MG63 (cell line): ENCODE results near the gene PLCG2. TPM values are rescaled to one million over a fixed set of nuclear protein-coding genes. Genes with fewer than 3 reads are reported as not detected.
A peak's percentile ranks its signal among the peaks of the same experiment; 100 is the strongest.

ENCODE experiments used
- DNase-seq: peaks from one replicate; pipeline ENCODE4 v3.0.0-alpha.2; 2020
- H3K27me3 ChIP-seq: fragments of 250-450 bp; sonication (Bioruptor Pico); 2 replicates; pipeline ENCODE4 v1.5.1; 2020; ENCODE audit warnings: mild to moderate bottlenecking, moderate library complexity
- H3K36me3 ChIP-seq: fragments of 250-450 bp; sonication (Bioruptor Pico); 2 replicates; pipeline ENCODE4 v1.5.1; 2020; ENCODE audit warnings: mild to moderate bottlenecking, moderate library complexity
- H3K4me3 ChIP-seq: fragments of 250-450 bp; sonication (Bioruptor Pico); 2 replicates; pipeline ENCODE4 v1.5.1; 2020; ENCODE audit warnings: mild to moderate bottlenecking, moderate library complexity
- H3K9me3 ChIP-seq: fragments of 250-450 bp; sonication (Bioruptor Pico); 2 replicates; pipeline ENCODE4 v1.5.1; 2020; ENCODE audit warnings: mild to moderate bottlenecking, moderate library complexity
- total RNA-seq: library from RNA; depleted of rRNA; stranded (reverse); fragments of >200 nt; shearing (Covaris generic); gene quantifications from 2 replicates; pipeline ENCODE4 v1.2.3, GENCODE V29; 2014; ENCODE audit warnings: low replicate concordance

The PLCG2 gene
- total RNA-seq, 1 experiment from 2014 or later = 1.0 TPM

DNA sequence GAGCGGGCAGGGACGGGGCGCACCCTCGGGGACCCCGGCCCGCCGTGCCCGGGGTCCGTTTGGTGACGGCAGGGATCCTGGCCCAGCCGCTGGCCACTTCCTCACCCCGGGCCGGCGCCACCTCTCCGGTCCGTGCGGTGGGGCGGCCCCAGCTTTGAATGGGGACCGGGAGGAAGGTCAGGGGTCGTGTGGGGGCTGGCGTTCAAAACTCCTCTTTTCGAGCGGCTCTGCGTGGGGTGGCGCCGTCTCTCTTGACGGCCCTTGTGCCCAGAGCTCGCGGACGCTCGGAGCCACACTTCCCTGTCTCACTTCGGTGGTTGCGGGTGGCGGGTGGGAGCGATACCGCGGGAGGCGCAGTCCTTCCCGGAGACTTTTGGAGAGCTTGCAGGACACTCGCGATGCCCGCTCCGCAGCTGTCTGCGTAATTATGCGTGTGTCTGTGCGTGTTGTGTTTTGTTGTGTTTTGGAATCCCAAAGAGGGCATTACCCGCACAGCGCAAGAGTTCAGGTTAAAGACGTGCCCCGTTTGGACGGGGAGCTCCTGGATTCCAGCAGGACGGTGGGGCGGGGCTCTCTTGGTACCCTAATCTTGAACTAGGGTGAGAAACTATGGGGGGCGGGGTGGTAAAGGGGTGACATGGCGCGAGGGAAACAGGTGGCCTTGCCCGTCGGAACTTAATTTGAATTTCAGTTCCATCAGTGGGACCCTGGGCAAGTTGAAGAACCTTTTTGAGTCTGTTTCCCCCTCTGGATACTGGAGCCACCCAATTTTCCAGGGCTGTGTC, 637 bp downstream of the PLCG2 start:
- H3K4me3 ChIP-seq = peak overlapping the region; percentile 35
- 0 out of 2 replicates have a peak, but pooled peaks cover 2% of the 10 kb centered on the region for H3K9me3 ChIP-seq
- H3K27me3 ChIP-seq = peaks cover 10% of the 10 kb centered on the region
- no peaks in the 10 kb centered on the region for H3K36me3 ChIP-seq
- DNase-seq = no peak

GRCh38 chr16:81780350-81780749, 1.3 kb downstream of the PLCG2 start:
- no peak overlapping the region for H3K4me3 ChIP-seq
- 0 out of 2 replicates have a peak, but pooled peaks cover 2% of the 10 kb centered on the region for H3K9me3 ChIP-seq
- H3K27me3 ChIP-seq = peaks cover 10% of the 10 kb centered on the region
- no peaks in the 10 kb centered on the region for H3K36me3 ChIP-seq
- DNase-seq = no peak

- Histone ChIP-seq H3K4me3 (no peak overlapping the region), H3K36me3 (no peaks in the 10 kb centered on the region), H3K27me3 (peaks cover 10% of the 10 kb centered on the region), H3K9me3 (0 out of 2 replicates have a peak, but pooled peaks cover 2% of the 10 kb centered on the region)
- no peak for DNase-seq
Observed at GRCh38 chr16:81782236-81782635, 3.1 kb downstream of the PLCG2 start.

- H3K27me3 ChIP-seq = peaks cover 10% of the 10 kb centered on the region
Observed at GRCh38 chr16:81784072-81784795, 5.1 kb downstream of the PLCG2 start.

GRCh38 chr16:81785138-81785924, 6.2 kb downstream of the PLCG2 start:
- no peak for DNase-seq
- Histone ChIP-seq H3K4me3 (no peak overlapping the region), H3K27me3 (peaks cover under 1% of the 10 kb centered on the region), H3K9me3 (no peaks in the 10 kb centered on the region), H3K36me3 (no peaks in the 10 kb centered on the region)

More at GRCh38 chr16:81784072-81784795, 5.1 kb downstream of the PLCG2 start:
- Histone ChIP-seq H3K4me3 (no peak overlapping the region), H3K36me3 (no peaks in the 10 kb centered on the region), H3K9me3 (no peaks in the 10 kb centered on the region)
- no peak for DNase-seq

GRCh38 chr16:81786321-81786720, 7.2 kb downstream of the PLCG2 start:
- Histone ChIP-seq H3K4me3 (no peak overlapping the region), H3K36me3 (no peaks in the 10 kb centered on the region), H3K9me3 (no peaks in the 10 kb centered on the region), H3K27me3 (no peaks in the 10 kb centered on the region)
- DNase-seq = peak; percentile 11

DNA sequence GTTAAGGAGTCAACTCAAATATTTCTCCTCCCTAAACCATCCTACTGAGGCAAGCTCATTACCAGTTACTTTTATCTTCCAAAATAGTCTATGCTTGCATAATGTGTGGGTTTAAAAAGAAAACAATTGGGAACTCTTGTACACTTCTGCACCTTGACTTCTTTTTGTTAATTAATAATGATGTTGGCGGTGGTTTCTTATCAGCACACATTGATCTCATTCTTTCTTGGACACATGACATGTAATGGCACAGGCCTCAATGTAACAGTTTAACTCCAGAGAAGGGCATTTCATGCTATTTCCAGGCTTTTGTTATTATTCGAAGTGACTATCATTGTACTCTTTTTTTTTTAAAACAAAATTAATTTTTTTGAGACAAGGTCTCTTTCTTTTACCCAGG, 7.8 kb downstream of the PLCG2 start:
- DNase-seq = no peak
- Histone ChIP-seq H3K36me3 (no peaks in the 10 kb centered on the region), H3K9me3 (no peaks in the 10 kb centered on the region), H3K27me3 (no peaks in the 10 kb centered on the region), H3K4me3 (no peak overlapping the region)

DNA sequence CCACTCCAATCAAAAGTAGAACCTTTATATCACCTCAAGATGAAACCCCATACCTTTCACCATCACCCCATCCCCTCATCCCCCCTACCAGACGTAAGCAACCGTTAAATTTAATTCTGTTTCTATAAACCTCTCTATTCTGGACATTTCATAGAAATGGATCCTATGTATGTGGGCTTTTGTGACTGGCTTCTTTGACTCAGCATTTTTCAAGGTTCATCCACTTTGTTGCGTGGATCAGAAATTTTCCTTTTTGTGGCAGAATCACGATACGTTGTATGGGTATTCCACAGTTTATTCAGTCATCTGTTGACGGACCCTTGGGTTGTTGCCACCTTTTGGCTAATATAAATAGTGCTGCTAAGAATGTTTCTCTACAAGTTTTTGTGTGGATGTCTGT, 8.6 kb downstream of the PLCG2 start:
- H3K27me3 ChIP-seq = no peaks in the 10 kb centered on the region
- H3K4me3 ChIP-seq = no peak overlapping the region
- H3K36me3 ChIP-seq = no peaks in the 10 kb centered on the region
- no peak for DNase-seq
- H3K9me3 ChIP-seq = no peaks in the 10 kb centered on the region

- Histone ChIP-seq H3K27me3 (no peaks in the 10 kb centered on the region), H3K4me3 (no peak overlapping the region), H3K36me3 (no peaks in the 10 kb centered on the region), H3K9me3 (no peaks in the 10 kb centered on the region)
- DNase-seq = no peak
Observed at GRCh38 chr16:81790277-81790676, 11.2 kb downstream of the PLCG2 start.

DNA sequence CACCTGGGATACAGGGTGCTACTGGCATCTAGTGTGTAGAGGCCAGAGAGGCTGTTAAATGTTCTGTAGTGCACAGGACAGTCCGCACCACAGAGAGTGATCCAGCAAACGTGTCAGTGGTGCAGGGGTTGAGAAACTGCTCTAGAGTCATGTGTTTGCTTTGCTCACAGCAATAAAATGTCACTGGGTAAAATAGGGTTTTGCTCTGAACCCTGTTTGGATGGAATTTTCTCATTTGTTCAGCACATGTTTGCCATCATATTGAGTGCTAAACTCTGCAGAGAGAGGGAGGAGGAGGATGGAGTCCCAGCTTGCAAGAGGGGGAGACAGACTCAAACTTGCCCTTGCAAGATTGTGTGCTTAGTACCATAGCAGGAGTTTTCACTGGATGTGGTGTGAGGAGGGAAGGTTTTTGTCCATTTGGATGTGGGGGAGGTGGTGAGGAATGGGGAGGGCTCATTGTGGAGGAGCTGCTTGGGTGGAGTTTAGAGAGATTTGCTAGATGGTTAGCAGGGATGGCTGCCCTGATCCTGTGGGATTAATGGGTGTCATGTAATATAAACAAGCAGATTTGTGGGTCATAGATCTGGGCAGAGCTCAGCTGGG, 11.8 kb downstream of the PLCG2 start:
- H3K27me3 ChIP-seq = no peaks in the 10 kb centered on the region
- no peaks in the 10 kb centered on the region for H3K9me3 ChIP-seq
- no peaks in the 10 kb centered on the region for H3K36me3 ChIP-seq
- no peak overlapping the region for H3K4me3 ChIP-seq
- no peak for DNase-seq

DNA sequence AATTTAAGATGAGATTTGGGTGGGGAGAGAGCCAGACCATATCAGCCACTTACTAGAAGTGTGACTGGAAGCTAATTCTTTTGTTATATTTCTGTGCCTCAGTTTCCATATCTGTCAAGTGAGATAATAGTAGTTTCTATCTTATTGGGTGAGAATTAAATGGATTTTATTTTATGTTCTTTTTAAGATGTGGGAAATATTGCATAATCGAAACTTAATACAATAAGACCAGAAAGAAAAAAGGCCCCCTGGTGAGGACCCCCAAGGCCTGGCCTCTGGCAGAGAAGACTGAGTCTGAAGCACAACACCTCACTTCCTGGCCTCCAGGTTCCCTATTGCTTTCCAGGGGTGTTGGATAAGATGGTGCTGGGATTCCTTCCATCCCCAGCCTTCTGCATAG, 13.7 kb downstream of the PLCG2 start:
- Histone ChIP-seq H3K4me3 (no peak overlapping the region), H3K36me3 (no peaks in the 10 kb centered on the region), H3K27me3 (no peaks in the 10 kb centered on the region), H3K9me3 (no peaks in the 10 kb centered on the region)
- DNase-seq = no peak

DNA sequence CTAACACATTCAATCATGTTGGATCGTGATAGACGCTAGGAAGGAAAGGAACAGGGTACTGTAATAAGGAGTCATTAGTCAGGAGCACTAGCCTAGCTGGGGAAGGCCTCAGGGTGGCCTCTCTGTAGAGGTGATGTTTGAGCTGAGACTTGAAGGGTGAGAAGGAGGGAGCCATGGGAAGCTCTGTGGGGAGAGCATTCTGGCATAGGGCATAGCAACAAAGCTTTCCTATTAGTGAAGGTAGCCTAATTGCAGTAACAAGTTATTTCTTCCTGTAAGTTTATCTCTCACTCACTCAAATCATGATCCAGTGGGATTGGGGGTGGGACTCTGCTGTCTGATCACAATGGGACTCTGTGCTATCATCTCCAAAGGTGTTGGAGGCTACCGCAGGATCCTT, 16.1 kb downstream of the PLCG2 start:
- no peaks in the 10 kb centered on the region for H3K27me3 ChIP-seq
- no peaks in the 10 kb centered on the region for H3K9me3 ChIP-seq
- no peak for DNase-seq
- no peak overlapping the region for H3K4me3 ChIP-seq
- H3K36me3 ChIP-seq = no peaks in the 10 kb centered on the region

DNA sequence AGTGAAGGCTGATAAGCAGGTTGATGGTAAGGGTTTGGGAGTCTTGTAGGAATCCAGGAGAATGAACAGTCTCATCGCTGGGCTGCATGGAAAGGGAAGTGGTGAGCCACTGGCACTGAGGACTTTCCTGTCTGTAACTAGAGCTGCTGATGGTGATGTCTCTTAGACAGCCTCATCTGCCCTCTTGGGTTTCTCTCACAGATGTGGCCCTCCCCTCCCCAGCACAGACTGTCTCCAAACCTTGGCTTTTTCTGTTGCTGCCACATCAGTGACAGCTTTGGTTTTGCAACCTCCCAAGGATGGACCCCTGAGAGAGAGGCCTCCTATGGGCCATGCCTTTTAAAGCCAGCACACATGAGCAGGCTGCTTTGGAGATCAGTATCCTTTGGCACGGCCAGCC, 16.9 kb downstream of the PLCG2 start:
- H3K27me3 ChIP-seq = no peaks in the 10 kb centered on the region
- H3K4me3 ChIP-seq = no peak overlapping the region
- DNase-seq = no peak
- no peaks in the 10 kb centered on the region for H3K9me3 ChIP-seq
- no peaks in the 10 kb centered on the region for H3K36me3 ChIP-seq

DNA sequence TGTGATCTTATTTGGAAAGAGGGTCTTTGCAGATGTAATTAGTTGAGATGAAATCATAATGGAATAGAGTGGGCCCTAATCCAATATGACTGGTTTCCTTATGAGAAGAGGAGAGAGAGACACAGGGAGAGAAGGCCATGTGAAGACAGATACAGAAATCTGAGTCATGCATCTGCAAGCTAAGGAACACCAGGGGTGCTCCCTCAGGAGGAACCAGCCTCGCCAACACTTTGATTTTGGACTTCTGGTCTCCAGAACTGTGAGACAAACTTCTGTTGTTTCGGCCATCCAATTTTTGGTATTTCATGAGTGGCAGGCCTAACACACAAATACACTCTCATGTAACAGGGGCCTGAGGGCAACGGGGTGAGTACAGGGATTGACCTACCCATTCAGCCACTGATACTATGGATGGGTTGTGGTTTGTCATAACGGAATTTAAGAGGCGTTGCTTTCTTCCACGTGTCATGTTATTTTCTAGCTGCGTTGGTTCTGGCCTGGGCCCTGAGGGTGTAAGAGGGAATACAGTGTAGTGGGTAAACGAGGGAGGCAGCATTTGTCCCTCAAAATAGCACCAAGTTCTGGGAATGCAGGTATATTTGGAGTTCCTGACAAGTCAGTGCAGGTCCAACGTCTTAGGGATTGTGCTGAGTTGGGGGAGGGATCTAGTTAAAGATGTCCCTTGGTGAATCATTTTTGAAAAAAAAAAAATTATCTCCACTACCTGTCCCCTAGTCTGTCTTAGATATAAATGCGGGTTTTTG, 17.7 kb downstream of the PLCG2 start:
- Histone ChIP-seq H3K4me3 (no peak overlapping the region), H3K27me3 (no peaks in the 10 kb centered on the region), H3K9me3 (no peaks in the 10 kb centered on the region), H3K36me3 (no peaks in the 10 kb centered on the region)
- DNase-seq = no peak

GRCh38 chr16:81797443-81797842, 18.4 kb downstream of the PLCG2 start:
- DNase-seq = no peak
- no peaks in the 10 kb centered on the region for H3K36me3 ChIP-seq
- H3K9me3 ChIP-seq = no peaks in the 10 kb centered on the region
- H3K27me3 ChIP-seq = no peaks in the 10 kb centered on the region
- H3K4me3 ChIP-seq = no peak overlapping the region
